Activated CD8-positive, alpha-beta memory T cell treated with anti-CD3 and anti-CD28 coated beads, Interleukin-2, amount 50 U/mL, for 1 hour (primary cell): ENCODE measurements around the gene LY6G6F.

Source experiments
- DNase-seq: peaks from one replicate; pipeline ENCODE4 v3.0.0-alpha.2; 2020; ENCODE audit errors: extremely low read depth

Gene LY6G6F

DNA sequence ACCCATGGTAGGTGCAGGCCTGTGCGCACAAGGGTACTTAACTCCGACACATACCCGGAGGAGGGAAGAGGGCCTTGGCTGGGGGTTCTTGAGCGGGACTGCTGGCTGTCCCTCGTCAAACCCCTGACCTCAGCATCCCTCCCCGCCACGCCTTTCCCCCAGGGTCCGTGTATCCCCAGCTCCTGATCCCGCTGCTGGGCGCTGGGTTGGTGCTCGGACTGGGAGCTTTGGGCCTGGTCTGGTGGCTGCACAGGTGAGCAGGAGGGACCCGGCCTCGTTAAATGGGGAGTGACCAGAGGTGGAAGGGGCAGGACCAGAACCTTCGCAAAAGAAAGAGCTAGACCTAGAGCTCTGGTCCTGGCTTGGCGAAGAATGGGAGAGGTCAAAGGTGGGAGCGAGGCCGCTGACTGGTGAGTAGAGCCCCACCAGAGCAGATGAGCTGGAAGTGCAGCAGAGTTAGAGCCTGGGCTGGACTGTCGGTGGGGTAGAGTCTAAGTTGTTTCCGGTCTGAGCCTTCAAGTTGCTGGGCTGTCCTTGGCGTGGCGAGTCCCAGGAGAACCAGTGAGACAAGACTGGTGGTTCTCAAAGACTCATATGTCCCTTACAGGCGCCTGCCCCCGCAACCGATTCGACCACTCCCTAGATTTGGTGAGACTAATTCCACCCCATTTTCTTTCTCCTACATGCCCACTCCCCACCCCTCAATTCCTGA lies 17.5 kb downstream of the LY6G6F start:
- no peak for DNase-seq

DNA sequence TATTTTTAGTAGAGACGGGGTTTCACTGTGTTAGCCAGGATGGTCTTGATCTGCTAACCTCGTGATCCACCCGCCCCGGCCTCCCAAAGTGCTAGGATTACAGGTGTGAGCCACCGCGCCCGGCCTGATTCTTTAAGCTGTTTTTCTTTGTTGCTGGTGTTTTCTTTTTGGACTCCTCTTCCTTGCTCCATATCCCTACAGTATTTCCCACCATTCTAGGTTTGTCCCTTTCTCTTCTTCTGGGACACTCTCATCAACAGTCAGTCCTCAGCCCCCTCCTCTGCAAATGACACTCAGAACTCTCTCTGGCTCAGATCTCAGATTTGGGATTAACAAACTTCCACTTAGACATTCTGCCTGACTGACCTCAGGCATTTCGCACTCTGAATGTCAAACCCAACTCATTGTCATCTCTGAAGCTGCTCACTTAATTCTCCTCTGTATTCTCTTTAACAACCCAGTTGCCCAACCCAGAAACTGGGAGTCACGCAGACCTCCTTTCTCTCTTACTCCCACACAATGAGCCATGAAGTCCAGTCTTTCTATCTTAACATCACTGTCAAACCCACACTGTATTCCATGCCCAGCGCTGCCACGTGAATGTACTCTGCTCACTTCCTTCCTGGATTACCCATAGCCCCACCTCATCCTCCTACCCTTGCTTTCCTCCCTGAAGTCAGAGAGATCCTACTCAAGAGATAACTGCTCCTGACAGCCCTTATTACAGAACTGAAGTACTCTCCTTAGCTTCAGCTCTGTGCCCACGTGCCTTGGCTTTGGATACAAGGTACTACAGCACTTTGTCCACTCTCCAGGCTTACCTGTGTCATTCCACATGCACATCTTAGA lies 19.1 kb downstream of the LY6G6F start:
- no peak for DNase-seq

GRCh38 chr6:31727034-31727716 lies 20.5 kb downstream of the LY6G6F start:
- DNase-seq, result no peak

DNA sequence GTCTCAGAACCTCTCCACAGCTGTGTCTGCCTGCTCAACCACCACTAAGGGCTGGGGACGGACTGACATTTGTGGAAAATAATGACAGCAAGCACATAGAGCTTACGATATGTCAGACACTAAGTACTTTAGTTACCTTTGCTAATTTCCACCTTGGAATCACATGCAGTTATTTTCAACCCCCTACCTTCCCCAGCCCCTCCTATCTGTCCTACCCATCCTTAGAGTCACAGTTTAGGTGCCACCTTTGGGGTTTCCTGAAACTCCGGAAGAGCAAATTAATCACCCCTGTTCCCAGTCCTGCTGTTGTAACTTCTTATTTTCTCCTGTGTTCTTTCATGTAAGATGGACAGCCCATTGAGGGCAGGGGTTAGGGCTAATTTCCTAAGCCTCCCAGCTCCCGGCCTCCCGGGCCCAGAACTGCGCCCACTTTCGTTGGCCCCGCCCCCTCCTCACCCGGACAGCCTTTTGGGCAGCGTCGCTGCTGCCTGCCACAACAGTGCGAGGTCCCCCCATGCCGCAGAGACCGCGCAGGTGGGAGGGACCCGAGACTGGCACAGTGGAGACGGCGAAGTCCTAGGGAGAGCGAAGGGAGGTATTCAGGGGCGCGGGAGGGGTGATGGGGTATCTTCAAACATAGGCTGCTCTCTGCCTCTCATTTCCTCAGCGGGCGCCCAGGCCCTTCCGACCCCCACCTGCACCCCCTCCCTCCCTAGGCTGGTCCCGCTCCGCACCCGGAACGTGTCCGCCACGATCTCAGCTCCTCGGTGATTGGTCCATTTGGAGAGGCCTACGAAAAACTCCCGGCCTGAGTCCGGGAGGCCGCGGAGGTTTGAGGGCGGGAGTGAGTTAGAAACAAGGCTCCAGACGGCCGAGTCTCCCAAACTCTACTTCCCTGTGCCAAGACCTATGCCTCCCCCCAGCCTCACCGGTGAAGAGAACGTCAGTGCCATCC lies 21.3 kb downstream of the LY6G6F start:
- no peak for DNase-seq

GRCh38 chr6:31728767-31729514 lies 22.3 kb downstream of the LY6G6F start, which contains the start of gene DDAH2:
Gene DDAH2, minus strand, starts transcription at chr6:31729299. Its CDS starts 138 bp downstream, at chr6:31729161.
- DNase-seq, result no peak

GRCh38 chr6:31729515-31729978 lies 22.9 kb downstream of the LY6G6F start:
- DNase-seq, result peak; percentile 60

DNA sequence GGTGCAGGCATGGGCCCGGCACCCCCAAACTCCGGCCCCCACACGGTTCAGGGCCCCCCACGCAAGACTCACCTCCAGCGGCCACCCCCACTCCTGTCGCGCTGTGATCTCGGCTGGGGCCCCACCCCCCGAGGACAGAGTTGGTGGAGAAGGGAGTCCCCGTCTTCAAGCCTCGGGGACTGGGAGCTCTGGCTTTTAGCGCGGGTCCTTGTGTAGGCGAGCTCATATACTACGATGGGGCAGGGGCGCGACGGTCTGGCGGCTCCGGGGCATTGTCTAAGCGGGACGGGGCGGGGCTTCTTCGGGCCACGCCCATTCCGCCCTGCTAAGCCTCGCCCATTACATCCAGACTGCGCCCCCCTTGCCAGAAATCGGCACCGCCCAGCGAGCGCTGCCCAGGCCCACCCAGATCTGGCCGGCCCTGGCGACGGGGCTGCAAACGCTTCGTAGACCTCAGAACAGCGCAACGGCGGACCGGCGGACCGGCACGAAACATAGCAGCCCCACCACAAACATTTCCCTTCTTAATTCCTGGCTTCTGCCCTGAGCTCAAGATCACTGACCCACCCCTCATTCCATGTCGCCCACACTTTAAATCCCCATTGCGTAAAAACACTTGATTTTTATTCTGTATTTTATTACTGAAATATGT lies 23.4 kb downstream of the LY6G6F start:
- DNase-seq, result no peak

- DNase-seq, result no peak
Measured at GRCh38 chr6:31730631-31731086, 24.0 kb downstream of the LY6G6F start.

DNA sequence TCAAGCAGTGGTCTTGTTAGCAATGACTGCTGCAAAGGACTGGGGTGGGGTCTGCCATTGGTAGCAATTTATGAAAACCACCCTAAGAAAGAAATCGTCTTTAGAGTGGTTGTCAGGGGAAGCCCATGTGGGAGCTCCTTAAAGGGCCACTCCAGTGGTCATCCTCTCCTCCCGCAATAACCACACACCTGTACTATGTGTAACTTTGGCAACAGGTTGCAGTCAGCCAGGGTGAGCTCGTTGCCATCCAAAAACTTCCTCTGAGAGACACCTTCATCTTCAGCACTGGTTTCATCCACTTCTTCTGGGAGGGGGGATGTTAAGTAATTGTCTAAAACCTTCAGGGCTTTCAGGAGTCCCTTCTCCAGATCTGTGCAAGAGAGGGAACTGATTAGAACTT lies 25.4 kb downstream of the LY6G6F start:
- no peak for DNase-seq

- no peak for DNase-seq
Measured at GRCh38 chr6:31733734-31734133, 27.1 kb downstream of the LY6G6F start.

- DNase-seq, result no peak
Measured at GRCh38 chr6:31734247-31734820, 27.7 kb downstream of the LY6G6F start.

GRCh38 chr6:31734821-31735406 lies 28.2 kb downstream of the LY6G6F start:
- DNase-seq, result no peak

GRCh38 chr6:31736021-31736767 lies 29.5 kb downstream of the LY6G6F start, which contains the start of gene CLIC1:
Gene CLIC1, minus strand, starts transcription at chr6:31736530. Its CDS starts 230 bp downstream, at chr6:31736300.
- DNase-seq, result peak; percentile 49

DNA sequence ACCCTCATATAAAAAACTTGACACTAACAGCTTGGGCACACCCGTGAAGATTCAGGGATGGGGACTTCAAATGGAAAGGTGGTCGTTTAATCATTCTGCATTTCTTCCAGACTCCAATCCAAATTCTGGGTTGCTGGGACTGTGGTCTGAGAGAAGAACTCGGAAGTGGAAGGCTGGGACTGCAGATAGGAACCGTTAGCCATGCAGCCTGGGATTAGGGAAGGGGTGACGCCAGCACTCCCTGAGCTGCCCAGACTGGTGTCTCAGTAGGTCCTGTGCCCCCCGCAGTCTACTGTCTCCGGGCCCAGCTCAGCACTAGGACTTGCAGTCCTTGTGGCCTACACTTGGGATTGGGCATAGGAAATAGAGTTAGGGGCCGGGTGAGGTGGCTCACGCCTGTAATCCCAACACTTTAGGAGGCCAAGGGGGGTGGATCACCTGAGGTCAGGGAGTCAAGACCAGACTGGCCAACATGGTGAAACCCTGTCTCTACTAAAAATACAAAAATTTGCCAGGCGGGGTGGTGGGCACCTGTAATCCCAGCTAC lies 30.2 kb downstream of the LY6G6F start:
- no peak for DNase-seq

DNA sequence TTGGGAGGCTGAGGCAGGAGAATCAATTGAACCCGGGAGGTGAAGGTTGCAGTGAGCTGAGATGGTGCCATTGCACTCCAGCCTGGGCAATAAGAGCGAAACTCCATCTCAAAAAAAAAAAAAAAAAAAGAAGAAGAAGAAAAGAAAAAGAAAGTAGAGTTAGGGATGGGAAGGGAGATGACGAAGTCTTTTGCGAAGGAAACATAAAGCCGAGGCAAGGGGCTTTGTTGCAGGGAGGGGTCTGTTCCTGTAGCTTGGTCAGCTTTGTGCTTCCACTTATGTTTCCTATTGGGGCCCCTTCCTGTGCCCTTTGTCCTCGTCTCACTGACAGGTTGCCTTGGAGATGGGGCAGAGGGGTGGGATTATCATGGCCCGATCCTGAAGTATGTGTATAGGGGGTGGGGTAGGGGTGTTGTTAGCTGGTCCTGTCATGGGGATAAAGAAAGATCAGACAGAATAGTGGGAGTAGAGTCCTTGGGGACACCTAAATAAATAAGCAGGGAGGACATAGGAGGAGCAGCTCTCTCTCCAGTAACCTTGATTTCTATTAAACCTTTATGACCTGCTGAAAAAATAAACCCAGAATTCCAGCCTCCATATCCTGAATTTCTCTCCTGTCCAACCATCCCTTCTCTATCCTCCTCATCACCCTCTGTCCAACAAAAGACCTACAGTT lies 30.8 kb downstream of the LY6G6F start:
- no peak for DNase-seq

- no peak for DNase-seq
Measured at GRCh38 chr6:31737991-31738979, 31.6 kb downstream of the LY6G6F start.
